HL-60 (cell line): Measurements from ENCODE around the gene TMC6.

ENCODE experiments used
- DNase-seq, 2 experiments: peaks; one replicate each; pipeline ENCODE4 v3.0.0-alpha.2; 2010 to 2020; ENCODE audit warnings: low read depth in 1 of 2, low spot score in 1 of 2
- H3K27ac ChIP-seq: fragments of 250-450 bp; sonication (Bioruptor Pico); replicated peaks from 2 replicates; pipeline ENCODE4 v1.5.1; 2020; ENCODE audit warnings: mild to moderate bottlenecking, moderate library complexity
- H3K27me3 ChIP-seq: fragments of 250-450 bp; sonication (Bioruptor Pico); 2 replicates; pipeline ENCODE4 v1.5.1; 2021; ENCODE audit warnings: mild to moderate bottlenecking, moderate library complexity; ENCODE audit not compliant: insufficient read depth, poor library complexity, severe bottlenecking
- H3K4me3 ChIP-seq: replicated peaks from 2 replicates; pipeline ENCODE4 v1.5.1; 2011; ENCODE audit warnings: mild to moderate bottlenecking, control low read depth, low read length; ENCODE audit not compliant: insufficient read depth
- CTCF ChIP-seq: IDR thresholded peaks from one replicate; pipeline ENCODE4 v1.5.1; 2011; ENCODE audit warnings: low read length, control low read depth, inconsistent platforms; ENCODE audit not compliant: insufficient read depth
- GABPA ChIP-seq: IDR thresholded peaks from 2 replicates; pipeline ENCODE4 v1.6.1; 2012; ENCODE audit warnings: low read depth
- POLR2AphosphoS5 ChIP-seq: IDR thresholded peaks from 2 replicates; pipeline ENCODE4 v1.6.1; 2012; ENCODE audit warnings: low read depth
- SPI1 ChIP-seq: IDR thresholded peaks from 2 replicates; pipeline ENCODE4 v1.6.1; 2012; ENCODE audit warnings: low read depth, mild to moderate bottlenecking, borderline replicate concordance
- TF ChIP-seq, protein P1 (sequence below): IDR thresholded peaks from 2 replicates; pipeline ENCODE4 v1.6.1; 2012; ENCODE audit warnings: low read depth; ENCODE audit not compliant: insufficient replicate concordance

The TMC6 gene

GRCh38 chr17:78120537-78120936 lies 8.0 kb downstream of the TMC6 start:
- TF ChIP-seq CTCF (no peak), GABPA (no peak), SPI1 (no peak)
- TF ChIP-seq, protein P1, sequence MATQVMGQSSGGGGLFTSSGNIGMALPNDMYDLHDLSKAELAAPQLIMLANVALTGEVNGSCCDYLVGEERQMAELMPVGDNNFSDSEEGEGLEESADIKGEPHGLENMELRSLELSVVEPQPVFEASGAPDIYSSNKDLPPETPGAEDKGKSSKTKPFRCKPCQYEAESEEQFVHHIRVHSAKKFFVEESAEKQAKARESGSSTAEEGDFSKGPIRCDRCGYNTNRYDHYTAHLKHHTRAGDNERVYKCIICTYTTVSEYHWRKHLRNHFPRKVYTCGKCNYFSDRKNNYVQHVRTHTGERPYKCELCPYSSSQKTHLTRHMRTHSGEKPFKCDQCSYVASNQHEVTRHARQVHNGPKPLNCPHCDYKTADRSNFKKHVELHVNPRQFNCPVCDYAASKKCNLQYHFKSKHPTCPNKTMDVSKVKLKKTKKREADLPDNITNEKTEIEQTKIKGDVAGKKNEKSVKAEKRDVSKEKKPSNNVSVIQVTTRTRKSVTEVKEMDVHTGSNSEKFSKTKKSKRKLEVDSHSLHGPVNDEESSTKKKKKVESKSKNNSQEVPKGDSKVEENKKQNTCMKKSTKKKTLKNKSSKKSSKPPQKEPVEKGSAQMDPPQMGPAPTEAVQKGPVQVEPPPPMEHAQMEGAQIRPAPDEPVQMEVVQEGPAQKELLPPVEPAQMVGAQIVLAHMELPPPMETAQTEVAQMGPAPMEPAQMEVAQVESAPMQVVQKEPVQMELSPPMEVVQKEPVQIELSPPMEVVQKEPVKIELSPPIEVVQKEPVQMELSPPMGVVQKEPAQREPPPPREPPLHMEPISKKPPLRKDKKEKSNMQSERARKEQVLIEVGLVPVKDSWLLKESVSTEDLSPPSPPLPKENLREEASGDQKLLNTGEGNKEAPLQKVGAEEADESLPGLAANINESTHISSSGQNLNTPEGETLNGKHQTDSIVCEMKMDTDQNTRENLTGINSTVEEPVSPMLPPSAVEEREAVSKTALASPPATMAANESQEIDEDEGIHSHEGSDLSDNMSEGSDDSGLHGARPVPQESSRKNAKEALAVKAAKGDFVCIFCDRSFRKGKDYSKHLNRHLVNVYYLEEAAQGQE, result no peak
- no peaks in the 10 kb centered on the region for H3K27me3 ChIP-seq
- no peak for DNase-seq
- no peak overlapping the region for H3K27ac ChIP-seq
- H3K4me3 ChIP-seq, result no peak overlapping the region

GRCh38 chr17:78118801-78119241 lies 9.7 kb downstream of the TMC6 start:
- H3K27me3 ChIP-seq, result no peaks in the 10 kb centered on the region
- no peak for TF ChIP-seq SPI1
- TF ChIP-seq CTCF, result no peak
- TF ChIP-seq, protein P1, result no peak
- TF ChIP-seq POLR2AphosphoS5, result no peak
- no peak for TF ChIP-seq GABPA
- no peak for DNase-seq
- no peak overlapping the region for H3K27ac ChIP-seq
- H3K4me3 ChIP-seq, result no peak overlapping the region

- Histone ChIP-seq H3K4me3 (no peak overlapping the region), H3K27me3 (no peaks in the 10 kb centered on the region), H3K27ac (no peak overlapping the region)
- DNase-seq, result no peak
- TF ChIP-seq POLR2AphosphoS5, result peak; percentile 42; the same call in 1 of the 2 replicates
- no peak for TF ChIP-seq CTCF
These were observed 11.3 kb downstream of the TMC6 start for GRCh38 chr17:78117027-78117981.
